Measurements from ENCODE around the gene ARHGAP6. TPM values are rescaled to one million over a fixed set of nuclear protein-coding genes. Genes with fewer than 3 reads are reported as not detected.

ARHGAP6 gene
- total and polyA plus RNA-seq, 9 of the 15 experiments (the other 6 are each of a cell fraction or from before 2014, with no cell fraction given), result 12.5 to 63.6 (median 41.8) TPM

GRCh38 chrX:11143931-11144678, 521.6 kb downstream of the ARHGAP6 start:
- Histone ChIP-seq H3K79me2 (ENCODE audit: control insufficient read depth, insufficient read depth, low read length) (no peaks in the 10 kb centered on the region), H3K9me1 (ENCODE audit: control insufficient read depth, insufficient read depth, low read length) (no peaks in the 10 kb centered on the region), H4K20me1 (replicated peaks; ENCODE audit: control insufficient read depth, insufficient read depth, low read length) (no peaks in the 10 kb centered on the region), H3K27me3 (ENCODE audit: control insufficient read depth in 2 of 2, insufficient read depth in 2 of 2, low read length in 2 of 2) (no peaks in the 10 kb centered on the region), H3K9me3 (replicated peaks; ENCODE audit: control insufficient read depth, insufficient read depth, low read depth, low read length) (no peaks in the 10 kb centered on the region), H3K9ac (ENCODE audit: insufficient read depth in 1 of 2, low read depth in 2 of 2, low read length in 2 of 2) (no peak overlapping the region), H3K36me3 (ENCODE audit: control insufficient read depth, insufficient read depth, low read length) (peaks cover 63% of the 10 kb centered on the region), H3K4me1 (replicated peaks in 1 of 2; ENCODE audit: control insufficient read depth in 2 of 2, insufficient read depth in 2 of 2, low read length in 2 of 2) (no peaks in the 10 kb centered on the region; a peak in 2 of 5 replicates), H3K4me3 (no peak overlapping the region), H2AFZ (ENCODE audit: low read depth, low read length) (no peak overlapping the region), H3K4me2 (ENCODE audit: insufficient read depth, low read length) (no peak overlapping the region), H3K27ac (ENCODE audit: extremely low read depth, low read depth, low read length) (no peak overlapping the region)
- peak; percentile 93 for ATAC-seq
- intact Hi-C loops (cut with micrococcal nuclease), result loop anchor here (1.0 to 5.0 kb wide), 4 partner anchors 223 to 387 kb away; no protein-coding TSS in a partner anchor
- peak; percentile 88 for FAIRE-seq
- ChIA-PET POLR2A (no interaction called here), CTCF (ENCODE audit: low intra/inter-chr PET ratio) (interaction anchor here (0.7 to 6.2 kb wide), 4 partner anchors 226 to 626 kb away, joined by 3 to 91 read pairs (median 6); no protein-coding TSS in a partner anchor)
- in situ Hi-C loops (cut with MboI), result no loop called here
- DNase-seq (ENCODE audit: extremely low read depth in 1 of 4, low spot score in 3 of 4), result peak; percentile 39 to 81 (median 53)
- no TSS peak for BruUV-seq (replicated peaks)
- 68% methylated on average over 17 of the region's 20 CpGs for WGBS (ENCODE audit: insufficient coverage, low coverage, missing lambda C conversion rate)
- no peak for TF ChIP-seq TRIM25 (IDR thresholded peaks at IDR 0.05; ENCODE audit: borderline replicate concordance)
- no peak for TF ChIP-seq ATF4 (CRISPR knock-in tag; IDR thresholded peaks at IDR 0.05)
- no peak for TF ChIP-seq ATF1 (CRISPR knock-in tag; IDR thresholded peaks at IDR 0.05)
- TF ChIP-seq ATF1 (tag; IDR thresholded peaks at IDR 0.05), result peak; percentile 43
- no peak for TF ChIP-seq MAFG (tag; conservative IDR thresholded peaks at IDR 0.05)
- peak; percentile 61; the same call in 1 of the 2 replicates for TF ChIP-seq ARID2 (IDR thresholded peaks at IDR 0.05)
- no peak for TF ChIP-seq NR4A1 (CRISPR knock-in tag; IDR thresholded peaks at IDR 0.05)
- TF ChIP-seq NR4A1 (tag; IDR thresholded peaks at IDR 0.05), result no peak
- TF ChIP-seq DEAF1 (CRISPR knock-in tag; IDR thresholded peaks at IDR 0.05), result 0 out of 2 replicates have a peak, but pooled peaks have one; percentile 32
- TF ChIP-seq SMC3 (conservative IDR thresholded peaks at IDR 0.05; ENCODE audit: insufficient read depth, low read depth, low read length), result peak; percentile 64
- TF ChIP-seq CREM (IDR thresholded peaks at IDR 0.05; ENCODE audit: low read depth), result peak; percentile 47; the same call in 1 of the 2 replicates
- no peak for TF ChIP-seq THAP7 (CRISPR knock-in tag; IDR thresholded peaks at IDR 0.05)
- peak; percentile 30; the same call in 1 of the 2 replicates for TF ChIP-seq POLR2G (IDR thresholded peaks at IDR 0.05; ENCODE audit: low read depth, low read length)
- TF ChIP-seq CC2D1A (IDR thresholded peaks at IDR 0.05), result no peak
- TF ChIP-seq RAD21 (CRISPR knock-in tag; conservative IDR thresholded peaks at IDR 0.05 in 1 of 2, IDR thresholded peaks at IDR 0.05 in 1 of 2), result peak; percentile 71 to 78
- peak; percentile 29; the same call in 1 of the 2 replicates for TF ChIP-seq CTBP1 (IDR thresholded peaks at IDR 0.05; ENCODE audit: borderline replicate concordance)
- TF ChIP-seq JUND (IDR thresholded peaks at IDR 0.05; ENCODE audit: borderline replicate concordance, low read depth, low read length), result 0 out of 2 replicates have a peak, but pooled peaks have one; percentile 11
- TF ChIP-seq JUND (tag; IDR thresholded peaks at IDR 0.05; ENCODE audit: borderline replicate concordance, low read depth, low read length), result peak; percentile 40; the same call in 2 of the 3 replicates
